Activated T-cell treated with anti-CD3 and anti-CD28 coated beads for 48 hours (primary cell): ENCODE measurements around the gene CHADL.
A peak's percentile ranks its signal among the peaks of the same experiment; 100 is the strongest.
"Not testable (repeated sequence)": the region's sequence is repeated elsewhere in the genome, so short reads cannot be mapped to it uniquely, and the experiment has no call there.

Source experiments
- DNase-seq: peaks from one replicate; pipeline ENCODE4 v3.0.0-alpha.2; 2020; ENCODE audit warnings: low read depth

Gene CHADL

GRCh38 chr22:41240377-41241132, at the start of gene CHADL:
TSS of gene CHADL (minus strand) at chr22:41240931. CDS start at chr22:41240881, 50 bp downstream.
- DNase-seq, result no peak

- DNase-seq, result no peak
Observed at GRCh38 chr22:41289671-41290070, 48.9 kb upstream of the CHADL start.

- DNase-seq, result no peak
Observed at GRCh38 chr22:41288245-41288946, 47.7 kb upstream of the CHADL start.

- peak; percentile 31 for DNase-seq
Observed at GRCh38 chr22:41286639-41287091, 45.9 kb upstream of the CHADL start.

- peak; percentile 98 for DNase-seq
Observed at GRCh38 chr22:41285820-41286638, 45.3 kb upstream of the CHADL start, which contains the start of gene RANGAP1. TSS of gene RANGAP1 (minus strand) at chr22:41286187. CDS start at chr22:41281044, 5,143 bp downstream.

GRCh38 chr22:41285441-41285819, 44.7 kb upstream of the CHADL start:
- peak; percentile 90 for DNase-seq

- no peak for DNase-seq
Observed at GRCh38 chr22:41284465-41284864, 43.7 kb upstream of the CHADL start.

GRCh38 chr22:41280854-41281253, 40.1 kb upstream of the CHADL start:
- DNase-seq, result no peak

- no peak for DNase-seq
Observed at GRCh38 chr22:41280065-41280464, 39.3 kb upstream of the CHADL start.

- no peak for DNase-seq
Observed at GRCh38 chr22:41274856-41275255, 34.1 kb upstream of the CHADL start.

- DNase-seq, result no peak
Observed at GRCh38 chr22:41273128-41273527, 32.4 kb upstream of the CHADL start.

- no peak for DNase-seq
Observed at GRCh38 chr22:41271787-41272186, 31.1 kb upstream of the CHADL start.

- no peak for DNase-seq
Observed at GRCh38 chr22:41267958-41268357, 27.2 kb upstream of the CHADL start.

GRCh38 chr22:41264408-41264941, 23.7 kb upstream of the CHADL start:
- no peak for DNase-seq

- no peak for DNase-seq
Observed at GRCh38 chr22:41263704-41264103, 23.0 kb upstream of the CHADL start.

- DNase-seq, result no peak
Observed at GRCh38 chr22:41262250-41262765, 21.6 kb upstream of the CHADL start.

- no peak for DNase-seq
Observed at GRCh38 chr22:41261541-41262249, 21.0 kb upstream of the CHADL start.

- no peak for DNase-seq
Observed at GRCh38 chr22:41260871-41261270, 20.1 kb upstream of the CHADL start.

- DNase-seq, result not testable (repeated sequence)
Observed at GRCh38 chr22:41259756-41260155, 19.0 kb upstream of the CHADL start.

GRCh38 chr22:41257696-41258095, 17.0 kb upstream of the CHADL start:
- no peak for DNase-seq
